ENCODE measurements around the gene HMGB2. TPM values are rescaled to one million over a fixed set of nuclear protein-coding genes. Genes with fewer than 3 reads are reported as not detected.

Gene HMGB2
- polyA plus RNA-seq, 1 experiment = 32.7 TPM

DNA sequence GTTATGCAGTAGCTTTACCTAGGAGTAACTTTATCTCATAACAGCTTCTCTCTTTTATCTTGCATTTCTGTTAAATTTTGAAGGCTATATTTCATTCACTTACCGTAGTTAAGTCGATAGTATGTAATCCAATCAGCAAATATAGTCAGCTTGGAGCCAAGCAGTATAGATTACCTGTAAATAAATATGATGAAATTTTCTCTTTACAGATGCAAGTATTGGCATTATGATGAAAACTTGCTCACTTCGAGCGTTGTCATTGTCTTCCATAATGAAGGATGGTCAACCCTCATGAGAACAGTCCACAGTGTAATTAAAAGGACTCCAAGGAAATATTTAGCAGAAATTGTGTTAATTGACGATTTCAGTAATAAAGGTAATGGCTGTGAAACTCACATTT is 42.3 kb downstream of the HMGB2 start:
- ChIA-PET CTCF (interaction anchor here (0.7 to 3.2 kb wide), 5 partner anchors 10 to 279 kb away, joined by 3 to 22 read pairs (median 6); no protein-coding TSS in a partner anchor), POLR2A (no interaction called here)
- Histone ChIP-seq H3K27me3 (ENCODE audit: control insufficient read depth, insufficient read depth, low read length) (no peaks in the 10 kb centered on the region), H3K4me3 (ENCODE audit: low read depth, low read length) (no peak overlapping the region), H3K36me3 (ENCODE audit: control insufficient read depth, insufficient read depth, low read length) (no peaks in the 10 kb centered on the region)
- no peak for DNase-seq (ENCODE audit: low read depth)
- TF ChIP-seq, protein P1, sequence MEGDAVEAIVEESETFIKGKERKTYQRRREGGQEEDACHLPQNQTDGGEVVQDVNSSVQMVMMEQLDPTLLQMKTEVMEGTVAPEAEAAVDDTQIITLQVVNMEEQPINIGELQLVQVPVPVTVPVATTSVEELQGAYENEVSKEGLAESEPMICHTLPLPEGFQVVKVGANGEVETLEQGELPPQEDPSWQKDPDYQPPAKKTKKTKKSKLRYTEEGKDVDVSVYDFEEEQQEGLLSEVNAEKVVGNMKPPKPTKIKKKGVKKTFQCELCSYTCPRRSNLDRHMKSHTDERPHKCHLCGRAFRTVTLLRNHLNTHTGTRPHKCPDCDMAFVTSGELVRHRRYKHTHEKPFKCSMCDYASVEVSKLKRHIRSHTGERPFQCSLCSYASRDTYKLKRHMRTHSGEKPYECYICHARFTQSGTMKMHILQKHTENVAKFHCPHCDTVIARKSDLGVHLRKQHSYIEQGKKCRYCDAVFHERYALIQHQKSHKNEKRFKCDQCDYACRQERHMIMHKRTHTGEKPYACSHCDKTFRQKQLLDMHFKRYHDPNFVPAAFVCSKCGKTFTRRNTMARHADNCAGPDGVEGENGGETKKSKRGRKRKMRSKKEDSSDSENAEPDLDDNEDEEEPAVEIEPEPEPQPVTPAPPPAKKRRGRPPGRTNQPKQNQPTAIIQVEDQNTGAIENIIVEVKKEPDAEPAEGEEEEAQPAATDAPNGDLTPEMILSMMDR (IDR thresholded peaks at IDR 0.05; ENCODE audit: insufficient read depth, low read depth, low read length) = no peak

GRCh38 chr4:173289353-173289727 is 44.8 kb downstream of the HMGB2 start:
- no peak overlapping the region for H3K4me3 ChIP-seq (ENCODE audit: low read depth, low read length)
- POLR2A ChIA-PET = no interaction called here
- DNase-seq (ENCODE audit: low read depth) = no peak
- CTCF ChIA-PET = interaction anchor here (0.7 to 3.0 kb wide), 6 partner anchors 12 to 265 kb away, joined by 3 to 11 read pairs (median 4); no protein-coding TSS in a partner anchor
- H3K27me3 ChIP-seq (ENCODE audit: control insufficient read depth, insufficient read depth, low read length) = no peaks in the 10 kb centered on the region
- no peaks in the 10 kb centered on the region for H3K36me3 ChIP-seq (ENCODE audit: control insufficient read depth, insufficient read depth, low read length)
- TF ChIP-seq, protein P1 (IDR thresholded peaks at IDR 0.05; ENCODE audit: insufficient read depth, low read depth, low read length) = no peak

- Histone ChIP-seq H3K27me3 (ENCODE audit: control insufficient read depth, insufficient read depth, low read length) (no peaks in the 10 kb centered on the region), H3K36me3 (ENCODE audit: control insufficient read depth, insufficient read depth, low read length) (no peaks in the 10 kb centered on the region), H3K4me3 (ENCODE audit: low read depth, low read length) (no peak overlapping the region)
- TF ChIP-seq, protein P1 (IDR thresholded peaks at IDR 0.05; ENCODE audit: insufficient read depth, low read depth, low read length) = no peak
- CTCF ChIA-PET = interaction anchor here (0.7 to 3.0 kb wide), 8 partner anchors 8 to 265 kb away, joined by 3 to 11 read pairs (median 4); no protein-coding TSS in a partner anchor
- POLR2A ChIA-PET = no interaction called here
- no peak for DNase-seq (ENCODE audit: low read depth)
Observed at GRCh38 chr4:173288698-173289352, 45.3 kb downstream of the HMGB2 start.

DNA sequence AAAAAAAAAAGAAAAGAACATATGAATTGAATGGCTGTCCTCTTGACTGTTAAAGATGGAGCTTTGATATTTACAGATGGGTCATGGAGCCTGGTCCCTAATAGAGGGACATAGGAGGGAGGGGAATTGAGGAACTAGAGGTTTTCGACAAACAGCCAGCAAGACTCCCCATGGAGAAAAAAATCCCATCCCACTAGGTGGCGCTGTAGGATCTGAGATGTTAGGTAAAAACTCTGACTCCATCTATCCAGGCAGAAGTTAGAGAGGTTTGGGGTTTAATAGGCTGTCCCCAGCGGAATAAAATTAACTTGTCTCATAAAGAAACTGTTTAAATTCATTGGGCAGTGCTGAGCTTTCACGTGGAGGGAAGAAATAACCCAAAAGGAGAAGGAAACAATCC is 45.9 kb downstream of the HMGB2 start:
- H3K27me3 ChIP-seq (ENCODE audit: control insufficient read depth, insufficient read depth, low read length) = no peaks in the 10 kb centered on the region
- no peak for DNase-seq (ENCODE audit: low read depth)
- ChIA-PET CTCF (interaction anchor here (0.6 to 3.0 kb wide), 5 partner anchors 9 to 60 kb away, joined by 3 to 11 read pairs (median 3); no protein-coding TSS in a partner anchor), POLR2A (no interaction called here)
- no peak overlapping the region for H3K4me3 ChIP-seq (ENCODE audit: low read depth, low read length)
- no peaks in the 10 kb centered on the region for H3K36me3 ChIP-seq (ENCODE audit: control insufficient read depth, insufficient read depth, low read length)
- TF ChIP-seq, protein P1 (IDR thresholded peaks at IDR 0.05; ENCODE audit: insufficient read depth, low read depth, low read length) = peak; percentile 60

DNA sequence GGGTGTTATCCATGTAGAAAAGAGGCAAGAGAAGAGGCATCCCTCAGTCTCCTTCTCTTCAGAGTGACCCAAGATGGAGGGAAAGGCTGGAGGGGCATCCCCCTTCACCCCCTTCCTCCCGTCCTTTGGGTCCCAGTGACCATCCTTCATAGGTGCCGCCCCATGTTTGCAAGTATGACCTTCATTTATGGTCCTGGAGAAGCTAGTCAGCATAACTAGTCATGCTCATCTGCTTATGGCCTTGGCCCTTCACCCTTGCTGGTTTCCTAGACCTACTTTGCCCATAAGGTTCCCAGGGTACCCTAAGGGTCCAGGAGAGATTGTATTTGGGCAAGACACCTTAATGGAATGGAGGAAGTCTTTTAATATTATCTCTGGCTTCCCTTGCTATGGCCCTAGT is 46.7 kb downstream of the HMGB2 start:
- TF ChIP-seq, protein P1 (IDR thresholded peaks at IDR 0.05; ENCODE audit: insufficient read depth, low read depth, low read length) = no peak
- Histone ChIP-seq H3K36me3 (ENCODE audit: control insufficient read depth, insufficient read depth, low read length) (no peaks in the 10 kb centered on the region), H3K27me3 (ENCODE audit: control insufficient read depth, insufficient read depth, low read length) (no peaks in the 10 kb centered on the region), H3K4me3 (ENCODE audit: low read depth, low read length) (no peak overlapping the region)
- ChIA-PET CTCF (interaction anchor here (0.6 to 3.0 kb wide), 7 partner anchors 10 to 282 kb away, joined by 3 to 11 read pairs (median 3); no protein-coding TSS in a partner anchor), POLR2A (no interaction called here)
- no peak for DNase-seq (ENCODE audit: low read depth)

All from BJ (cell line).